Measurements from ENCODE around the gene CAMTA2.

- TF ChIP-seq CTCF (IDR thresholded peaks at IDR 0.05) (no peak), POLR2A (IDR thresholded peaks at IDR 0.05) (no peak)
These were observed 10.7 kb upstream of the CAMTA2 start for GRCh38 chr17:4998027-4998731.

Measured in esophagus squamous epithelium (tissue), 4 donors.